Measurements from ENCODE around the gene PPP1R18. TPM values are rescaled to one million over a fixed set of nuclear protein-coding genes. Genes with fewer than 3 reads are reported as not detected.
A peak's percentile ranks its signal among the peaks of the same experiment; 100 is the strongest.

PPP1R18 gene
- total and polyA plus RNA-seq, 9 of the 15 experiments (the other 6 are each of a cell fraction or from before 2014, with no cell fraction given): 12.0 to 99.2 (median 42.6) TPM

DNA sequence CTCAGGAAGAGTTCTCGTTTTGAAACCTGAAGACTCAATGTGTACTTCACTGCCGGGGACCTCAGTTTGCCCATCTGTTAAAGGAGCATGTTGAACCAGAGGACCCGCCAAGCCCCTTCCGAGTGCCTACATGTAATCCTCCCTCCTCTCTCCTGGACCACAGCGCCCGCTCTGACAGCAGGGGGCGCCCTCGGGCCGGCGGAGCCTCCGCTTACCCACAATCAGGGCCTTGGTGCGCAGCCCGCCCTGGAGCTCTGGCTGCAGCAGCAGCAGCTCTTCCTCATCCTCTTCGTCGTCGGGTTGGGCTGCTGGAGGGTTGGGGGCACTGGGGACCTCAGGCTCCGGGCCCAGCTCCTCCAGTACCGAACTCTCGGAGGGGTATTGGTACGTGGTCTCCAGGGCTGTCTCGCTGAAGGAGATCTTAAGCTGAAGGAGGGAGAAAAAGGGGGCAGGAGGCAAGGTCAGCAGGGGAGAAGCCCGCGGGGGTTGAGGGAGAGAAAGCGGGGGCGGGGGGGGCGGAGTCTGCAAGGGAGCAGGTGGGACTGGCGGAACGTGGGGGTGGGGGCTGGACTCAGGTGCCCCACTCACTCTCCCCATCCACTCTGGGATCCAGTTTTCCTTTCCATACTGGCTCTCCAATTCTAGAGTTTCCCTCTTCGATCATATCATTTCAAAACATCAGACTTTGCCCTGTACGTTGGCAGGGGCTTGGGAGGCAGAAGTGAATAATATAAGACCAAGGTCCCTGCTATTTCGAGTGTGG lies 7.3 kb downstream of the PPP1R18 start (continued):
- no peak for TF ChIP-seq ZNF280A (IDR thresholded peaks at IDR 0.05; ENCODE audit: low read depth, partially characterized antibody)
- TF ChIP-seq, protein P1, sequence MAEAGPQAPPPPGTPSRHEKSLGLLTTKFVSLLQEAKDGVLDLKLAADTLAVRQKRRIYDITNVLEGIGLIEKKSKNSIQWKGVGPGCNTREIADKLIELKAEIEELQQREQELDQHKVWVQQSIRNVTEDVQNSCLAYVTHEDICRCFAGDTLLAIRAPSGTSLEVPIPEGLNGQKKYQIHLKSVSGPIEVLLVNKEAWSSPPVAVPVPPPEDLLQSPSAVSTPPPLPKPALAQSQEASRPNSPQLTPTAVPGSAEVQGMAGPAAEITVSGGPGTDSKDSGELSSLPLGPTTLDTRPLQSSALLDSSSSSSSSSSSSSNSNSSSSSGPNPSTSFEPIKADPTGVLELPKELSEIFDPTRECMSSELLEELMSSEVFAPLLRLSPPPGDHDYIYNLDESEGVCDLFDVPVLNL (CRISPR knock-in tag; IDR thresholded peaks at IDR 0.05; ENCODE audit: low read depth): no peak
- no peak for TF ChIP-seq ZEB2 (IDR thresholded peaks at IDR 0.05)
- no peak for TF ChIP-seq HSF4 (CRISPR knock-in tag; IDR thresholded peaks at IDR 0.05; ENCODE audit: borderline replicate concordance)
- TF ChIP-seq ZMIZ1 (IDR thresholded peaks at IDR 0.05; ENCODE audit: low read depth in 2 of 2, low read length in 2 of 2): no peak; a peak in 1 of 4 replicates
- TF ChIP-seq PHB2 (IDR thresholded peaks at IDR 0.05; ENCODE audit: low read depth): no peak
- TF ChIP-seq ZNF133 (CRISPR knock-in tag; IDR thresholded peaks at IDR 0.05): no peak
- TF ChIP-seq ZNF124 (CRISPR knock-in tag; IDR thresholded peaks at IDR 0.05): no peak
- TF ChIP-seq ZNF583 (CRISPR knock-in tag; IDR thresholded peaks at IDR 0.05): 0 out of 2 replicates have a peak, but pooled peaks have one; percentile 47
- 0 out of 2 replicates have a peak, but pooled peaks have one; percentile 52 for TF ChIP-seq HLTF (IDR thresholded peaks at IDR 0.05)
- TF ChIP-seq, protein P2, sequence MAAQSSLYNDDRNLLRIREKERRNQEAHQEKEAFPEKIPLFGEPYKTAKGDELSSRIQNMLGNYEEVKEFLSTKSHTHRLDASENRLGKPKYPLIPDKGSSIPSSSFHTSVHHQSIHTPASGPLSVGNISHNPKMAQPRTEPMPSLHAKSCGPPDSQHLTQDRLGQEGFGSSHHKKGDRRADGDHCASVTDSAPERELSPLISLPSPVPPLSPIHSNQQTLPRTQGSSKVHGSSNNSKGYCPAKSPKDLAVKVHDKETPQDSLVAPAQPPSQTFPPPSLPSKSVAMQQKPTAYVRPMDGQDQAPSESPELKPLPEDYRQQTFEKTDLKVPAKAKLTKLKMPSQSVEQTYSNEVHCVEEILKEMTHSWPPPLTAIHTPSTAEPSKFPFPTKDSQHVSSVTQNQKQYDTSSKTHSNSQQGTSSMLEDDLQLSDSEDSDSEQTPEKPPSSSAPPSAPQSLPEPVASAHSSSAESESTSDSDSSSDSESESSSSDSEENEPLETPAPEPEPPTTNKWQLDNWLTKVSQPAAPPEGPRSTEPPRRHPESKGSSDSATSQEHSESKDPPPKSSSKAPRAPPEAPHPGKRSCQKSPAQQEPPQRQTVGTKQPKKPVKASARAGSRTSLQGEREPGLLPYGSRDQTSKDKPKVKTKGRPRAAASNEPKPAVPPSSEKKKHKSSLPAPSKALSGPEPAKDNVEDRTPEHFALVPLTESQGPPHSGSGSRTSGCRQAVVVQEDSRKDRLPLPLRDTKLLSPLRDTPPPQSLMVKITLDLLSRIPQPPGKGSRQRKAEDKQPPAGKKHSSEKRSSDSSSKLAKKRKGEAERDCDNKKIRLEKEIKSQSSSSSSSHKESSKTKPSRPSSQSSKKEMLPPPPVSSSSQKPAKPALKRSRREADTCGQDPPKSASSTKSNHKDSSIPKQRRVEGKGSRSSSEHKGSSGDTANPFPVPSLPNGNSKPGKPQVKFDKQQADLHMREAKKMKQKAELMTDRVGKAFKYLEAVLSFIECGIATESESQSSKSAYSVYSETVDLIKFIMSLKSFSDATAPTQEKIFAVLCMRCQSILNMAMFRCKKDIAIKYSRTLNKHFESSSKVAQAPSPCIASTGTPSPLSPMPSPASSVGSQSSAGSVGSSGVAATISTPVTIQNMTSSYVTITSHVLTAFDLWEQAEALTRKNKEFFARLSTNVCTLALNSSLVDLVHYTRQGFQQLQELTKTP (IDR thresholded peaks at IDR 0.05; ENCODE audit: low read depth in 1 of 2, partially characterized antibody in 2 of 2): no peak
- TF ChIP-seq, protein P3, sequence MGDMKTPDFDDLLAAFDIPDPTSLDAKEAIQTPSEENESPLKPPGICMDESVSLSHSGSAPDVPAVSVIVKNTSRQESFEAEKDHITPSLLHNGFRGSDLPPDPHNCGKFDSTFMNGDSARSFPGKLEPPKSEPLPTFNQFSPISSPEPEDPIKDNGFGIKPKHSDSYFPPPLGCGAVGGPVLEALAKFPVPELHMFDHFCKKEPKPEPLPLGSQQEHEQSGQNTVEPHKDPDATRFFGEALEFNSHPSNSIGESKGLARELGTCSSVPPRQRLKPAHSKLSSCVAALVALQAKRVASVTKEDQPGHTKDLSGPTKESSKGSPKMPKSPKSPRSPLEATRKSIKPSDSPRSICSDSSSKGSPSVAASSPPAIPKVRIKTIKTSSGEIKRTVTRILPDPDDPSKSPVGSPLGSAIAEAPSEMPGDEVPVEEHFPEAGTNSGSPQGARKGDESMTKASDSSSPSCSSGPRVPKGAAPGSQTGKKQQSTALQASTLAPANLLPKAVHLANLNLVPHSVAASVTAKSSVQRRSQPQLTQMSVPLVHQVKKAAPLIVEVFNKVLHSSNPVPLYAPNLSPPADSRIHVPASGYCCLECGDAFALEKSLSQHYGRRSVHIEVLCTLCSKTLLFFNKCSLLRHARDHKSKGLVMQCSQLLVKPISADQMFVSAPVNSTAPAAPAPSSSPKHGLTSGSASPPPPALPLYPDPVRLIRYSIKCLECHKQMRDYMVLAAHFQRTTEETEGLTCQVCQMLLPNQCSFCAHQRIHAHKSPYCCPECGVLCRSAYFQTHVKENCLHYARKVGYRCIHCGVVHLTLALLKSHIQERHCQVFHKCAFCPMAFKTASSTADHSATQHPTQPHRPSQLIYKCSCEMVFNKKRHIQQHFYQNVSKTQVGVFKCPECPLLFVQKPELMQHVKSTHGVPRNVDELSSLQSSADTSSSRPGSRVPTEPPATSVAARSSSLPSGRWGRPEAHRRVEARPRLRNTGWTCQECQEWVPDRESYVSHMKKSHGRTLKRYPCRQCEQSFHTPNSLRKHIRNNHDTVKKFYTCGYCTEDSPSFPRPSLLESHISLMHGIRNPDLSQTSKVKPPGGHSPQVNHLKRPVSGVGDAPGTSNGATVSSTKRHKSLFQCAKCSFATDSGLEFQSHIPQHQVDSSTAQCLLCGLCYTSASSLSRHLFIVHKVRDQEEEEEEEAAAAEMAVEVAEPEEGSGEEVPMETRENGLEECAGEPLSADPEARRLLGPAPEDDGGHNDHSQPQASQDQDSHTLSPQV (IDR thresholded peaks at IDR 0.05): peak; percentile 70
